ENCODE results near the gene CRTC1. TPM values are rescaled to one million over a fixed set of nuclear protein-coding genes. Genes with fewer than 3 reads are reported as not detected.

CRTC1 gene
- total and polyA plus RNA-seq, 9 of the 15 experiments (the other 6 are each of a cell fraction or from before 2014, with no cell fraction given) = 0.25 to 3.8 (median 1.2) TPM; not detected in 2

DNA sequence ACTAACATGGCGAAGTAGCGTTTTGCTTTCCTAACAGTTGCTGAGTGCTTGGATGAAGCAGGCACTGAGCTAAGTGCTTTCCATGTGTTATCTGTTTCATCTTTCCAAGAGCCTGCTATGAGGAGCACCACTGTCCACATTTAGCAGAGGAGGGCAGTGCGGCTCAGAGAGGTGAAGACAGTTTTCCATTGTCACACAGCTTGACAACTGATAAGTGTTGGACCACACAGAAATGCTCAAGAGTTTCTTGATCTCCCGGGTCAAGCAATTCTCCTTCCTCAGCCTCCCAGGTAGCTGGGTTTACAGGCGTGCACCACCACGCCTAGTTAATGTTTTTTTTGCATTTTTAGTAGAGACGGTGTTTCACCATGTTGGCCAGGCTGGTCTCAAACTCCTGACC, 6.8 kb upstream of the CRTC1 start (continued):
- TF ChIP-seq PCBP1 (IDR thresholded peaks at IDR 0.05; ENCODE audit: low read depth, low read length, poor library complexity, severe bottlenecking) (no peak), ILK (tag; IDR thresholded peaks at IDR 0.05; ENCODE audit: borderline replicate concordance, low read depth) (no peak), POLR2G (IDR thresholded peaks at IDR 0.05; ENCODE audit: low read depth, low read length) (no peak), TARDBP (IDR thresholded peaks at IDR 0.05) (no peak), ZNF75A (CRISPR knock-in tag; IDR thresholded peaks at IDR 0.05) (no peak), ZC3H8 (IDR thresholded peaks at IDR 0.05) (no peak), NFYB (IDR thresholded peaks at IDR 0.05; ENCODE audit: extremely low read depth, insufficient read length) (no peak), SMARCA4 (IDR thresholded peaks at IDR 0.05) (no peak), SMARCC2 (IDR thresholded peaks at IDR 0.05; ENCODE audit: low read depth) (no peak), ZBED1 (IDR thresholded peaks at IDR 0.05) (no peak), STAT5B (CRISPR knock-in tag; IDR thresholded peaks at IDR 0.05) (no peak), KDM1A (IDR thresholded peaks at IDR 0.05) (peak; percentile 47 to 76; a peak in 3 of 4 replicates)
- TF ChIP-seq, protein P1, sequence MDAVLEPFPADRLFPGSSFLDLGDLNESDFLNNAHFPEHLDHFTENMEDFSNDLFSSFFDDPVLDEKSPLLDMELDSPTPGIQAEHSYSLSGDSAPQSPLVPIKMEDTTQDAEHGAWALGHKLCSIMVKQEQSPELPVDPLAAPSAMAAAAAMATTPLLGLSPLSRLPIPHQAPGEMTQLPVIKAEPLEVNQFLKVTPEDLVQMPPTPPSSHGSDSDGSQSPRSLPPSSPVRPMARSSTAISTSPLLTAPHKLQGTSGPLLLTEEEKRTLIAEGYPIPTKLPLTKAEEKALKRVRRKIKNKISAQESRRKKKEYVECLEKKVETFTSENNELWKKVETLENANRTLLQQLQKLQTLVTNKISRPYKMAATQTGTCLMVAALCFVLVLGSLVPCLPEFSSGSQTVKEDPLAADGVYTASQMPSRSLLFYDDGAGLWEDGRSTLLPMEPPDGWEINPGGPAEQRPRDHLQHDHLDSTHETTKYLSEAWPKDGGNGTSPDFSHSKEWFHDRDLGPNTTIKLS (IDR thresholded peaks at IDR 0.05; ENCODE audit: borderline replicate concordance, low read depth) = no peak

Measured in K562 (cell line).